Measurements from ENCODE around the gene KSR1.

Gene KSR1

DNA sequence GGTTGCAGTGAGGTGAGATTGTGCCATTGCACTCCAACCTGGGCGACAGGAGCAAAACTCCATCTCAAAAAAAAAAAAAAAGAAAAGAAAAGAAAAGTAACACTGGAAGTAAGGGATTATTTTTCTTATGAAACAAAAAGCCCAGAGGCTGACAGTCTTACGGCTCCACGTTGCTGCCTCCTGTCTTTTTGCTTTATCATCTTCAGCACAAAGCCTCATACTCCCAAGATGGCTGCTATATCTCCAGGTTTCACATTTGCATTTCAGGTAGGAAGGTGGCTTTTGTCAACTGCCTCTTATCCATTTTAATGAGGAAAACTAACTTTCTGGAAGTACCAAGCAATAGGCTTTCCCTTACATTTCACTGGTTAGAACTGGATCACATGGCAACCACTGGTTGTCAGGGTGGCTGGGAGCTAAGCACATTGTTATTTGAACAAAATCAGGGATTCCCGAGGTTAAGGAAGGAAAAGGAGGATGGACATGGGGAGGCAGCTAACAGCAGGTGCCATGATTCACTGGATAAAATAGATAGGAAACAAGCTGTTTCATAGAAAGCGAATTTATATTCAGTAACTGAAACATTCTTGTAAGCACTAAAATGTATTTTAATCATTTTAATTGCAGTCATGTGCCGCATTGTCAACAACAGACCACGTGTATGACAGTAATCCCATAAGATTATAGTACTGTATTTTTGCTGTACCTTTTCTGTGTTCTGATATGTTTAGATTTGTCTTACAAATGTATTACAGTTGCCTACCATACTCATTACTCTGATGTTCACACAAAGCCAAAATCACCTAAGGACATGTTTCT, 58.6 kb downstream of the KSR1 start:
- DNase-seq (ENCODE audit: low read depth) = no peak

DNA sequence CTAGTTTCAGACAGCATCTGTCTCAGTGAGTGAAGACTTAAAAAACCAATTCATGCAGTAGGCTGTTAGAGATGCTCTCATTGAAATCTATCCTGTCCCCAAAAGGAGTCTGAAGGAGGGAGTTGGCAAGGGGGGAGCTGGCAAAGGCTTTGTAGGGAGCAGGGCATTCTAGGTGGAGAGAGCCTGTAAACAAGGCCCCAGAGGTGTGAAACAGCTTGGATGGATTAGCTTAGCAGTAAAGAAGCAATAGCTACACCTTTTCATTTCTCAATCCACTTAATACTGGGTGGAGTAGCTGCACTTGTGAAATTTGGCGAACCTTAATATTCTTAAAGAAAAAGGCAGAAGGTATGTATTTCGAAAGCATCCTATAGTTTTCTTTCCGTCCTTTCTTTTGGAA, 61.8 kb downstream of the KSR1 start:
- no peak for DNase-seq (ENCODE audit: low read depth)

DNA sequence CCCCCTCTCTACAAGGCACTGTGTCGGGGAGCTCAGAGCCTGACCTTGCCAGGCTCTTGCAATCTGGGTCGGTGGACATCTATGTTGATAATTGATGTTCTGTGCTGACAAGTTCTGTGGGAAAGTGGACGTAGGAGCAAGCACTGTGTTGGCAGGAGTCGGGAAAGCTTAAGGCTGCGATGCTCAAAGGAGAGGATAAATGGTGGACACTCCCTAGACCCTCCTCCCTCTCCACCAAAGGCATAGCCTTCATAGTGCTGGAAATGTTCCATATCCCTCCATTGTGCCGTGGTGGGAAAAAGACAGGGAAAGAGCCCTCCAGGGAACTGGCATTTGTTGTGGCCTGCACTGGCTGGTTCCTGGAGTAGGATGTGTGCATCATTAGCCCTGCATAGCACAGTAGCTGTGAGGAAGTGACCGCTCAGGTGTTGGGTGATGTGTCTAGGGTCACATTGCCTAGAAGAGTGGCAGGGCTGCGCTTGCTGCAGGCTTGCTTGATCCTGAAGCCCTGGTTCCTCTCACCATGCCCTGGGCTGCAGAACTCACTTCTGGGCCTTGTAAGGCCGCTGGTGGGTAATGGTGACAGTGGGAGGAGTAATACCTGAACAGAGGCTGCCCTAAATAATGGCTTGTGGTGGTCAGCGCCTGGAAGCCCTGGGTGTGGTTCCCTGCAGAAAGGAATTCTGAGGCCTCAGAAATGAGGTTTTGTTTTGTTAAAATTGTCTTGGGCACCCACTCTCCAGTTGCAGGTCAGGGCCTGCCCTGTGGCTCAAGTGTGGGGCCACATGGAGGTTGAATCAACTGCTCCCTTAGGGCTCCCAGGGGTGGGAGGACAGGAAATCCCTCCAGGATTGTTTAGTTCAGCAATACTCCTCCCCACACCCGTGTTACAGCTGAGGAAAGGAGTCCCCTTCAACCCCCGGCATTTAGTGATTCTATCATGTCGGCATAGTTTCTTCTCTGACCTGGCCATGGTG, 62.6 kb downstream of the KSR1 start:
- DNase-seq (ENCODE audit: low read depth) = no peak

GRCh38 chr17:27519550-27519949, 63.3 kb downstream of the KSR1 start:
- no peak for DNase-seq (ENCODE audit: low read depth)

DNA sequence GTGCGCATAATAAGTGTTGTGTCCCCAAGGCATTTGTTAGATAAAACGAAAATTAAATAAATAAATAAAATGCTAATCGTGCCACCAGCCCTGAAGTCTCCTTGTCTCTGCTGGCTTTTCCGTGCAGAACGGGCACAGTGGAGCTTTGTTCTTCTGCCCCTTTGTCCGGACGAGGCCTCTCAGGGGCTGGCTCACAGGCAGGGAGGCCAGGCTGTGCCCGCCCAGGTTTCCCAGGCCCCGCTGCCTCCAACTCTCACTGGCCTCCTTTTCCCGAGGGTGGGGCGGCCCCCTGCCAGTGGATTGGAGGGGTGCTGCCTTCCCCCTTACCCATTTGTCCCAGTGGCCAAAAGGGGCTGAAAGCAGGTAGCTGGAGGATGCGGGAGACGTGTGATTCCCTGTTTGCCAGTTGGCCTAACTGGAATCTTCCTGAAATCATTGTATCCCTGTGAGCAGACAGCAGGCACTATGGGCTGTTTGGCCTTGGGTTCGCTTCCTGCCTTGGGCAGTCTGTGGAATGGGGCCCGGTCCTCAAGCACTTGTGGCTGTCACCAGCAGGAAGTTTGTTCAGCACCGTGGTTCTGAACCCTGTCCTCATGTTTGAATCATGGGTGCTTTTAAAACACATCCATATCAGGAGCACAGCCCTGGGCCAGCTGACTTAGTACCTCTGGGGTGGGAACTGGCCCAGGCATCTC, 64.4 kb downstream of the KSR1 start:
- no peak for DNase-seq (ENCODE audit: low read depth)

DNA sequence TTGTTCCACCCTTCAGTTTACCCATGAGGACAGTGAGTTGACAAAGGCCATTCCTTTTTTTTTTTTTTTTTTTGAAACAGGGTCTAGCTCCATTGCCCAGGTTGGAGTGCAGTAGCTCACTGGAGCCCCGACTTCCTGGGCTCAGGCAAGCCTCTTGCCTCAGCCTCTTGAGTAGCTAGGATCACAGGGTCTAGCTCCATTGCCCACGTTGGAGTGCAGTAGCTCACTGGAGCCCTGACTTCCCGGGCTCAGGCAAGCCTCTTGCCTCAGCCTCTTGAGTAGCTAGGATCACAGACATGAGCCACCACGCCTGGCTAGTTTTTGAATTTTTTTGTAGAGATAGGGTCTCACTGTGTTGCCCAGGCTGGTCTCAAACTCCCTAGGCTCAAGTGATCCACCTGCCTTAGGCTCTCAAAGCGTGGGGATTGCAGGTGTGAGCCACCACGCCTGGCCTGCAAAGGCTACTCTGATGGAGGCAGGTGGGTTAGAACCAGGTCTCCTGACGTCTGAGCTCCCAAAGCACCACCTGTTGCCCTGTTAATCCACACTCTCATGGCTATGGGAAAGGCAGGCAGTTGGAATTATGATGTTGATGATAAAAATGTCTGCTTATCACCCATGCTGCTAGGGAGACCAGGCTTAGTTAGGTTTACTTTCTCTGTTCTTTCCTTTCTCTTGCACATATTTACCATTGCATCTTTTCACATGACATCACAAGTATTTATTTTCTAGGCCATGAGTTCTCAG, 65.2 kb downstream of the KSR1 start:
- no peak for DNase-seq (ENCODE audit: low read depth)

GRCh38 chr17:27522028-27522635, 65.9 kb downstream of the KSR1 start:
- no peak for DNase-seq (ENCODE audit: low read depth)

DNA sequence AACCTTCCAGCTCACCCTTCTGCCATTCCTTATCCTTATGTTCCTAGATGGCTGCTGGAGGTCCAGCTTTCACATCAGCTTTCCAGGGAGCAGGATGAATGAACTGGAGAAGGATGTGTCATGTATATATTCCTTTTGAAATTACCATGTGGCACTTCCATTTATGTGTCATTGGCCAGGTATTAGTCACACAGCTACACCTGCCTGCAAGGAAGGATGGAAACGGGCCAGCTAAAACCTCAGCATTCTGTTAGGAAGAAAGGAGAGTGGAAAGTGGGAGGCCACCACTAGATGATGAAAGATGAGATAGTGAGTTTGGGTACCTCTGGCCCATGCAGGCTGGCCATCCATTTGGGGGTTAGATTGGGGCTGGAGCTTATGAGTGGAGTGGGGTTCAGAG, 67.5 kb downstream of the KSR1 start:
- no peak for DNase-seq (ENCODE audit: low read depth)

DNA sequence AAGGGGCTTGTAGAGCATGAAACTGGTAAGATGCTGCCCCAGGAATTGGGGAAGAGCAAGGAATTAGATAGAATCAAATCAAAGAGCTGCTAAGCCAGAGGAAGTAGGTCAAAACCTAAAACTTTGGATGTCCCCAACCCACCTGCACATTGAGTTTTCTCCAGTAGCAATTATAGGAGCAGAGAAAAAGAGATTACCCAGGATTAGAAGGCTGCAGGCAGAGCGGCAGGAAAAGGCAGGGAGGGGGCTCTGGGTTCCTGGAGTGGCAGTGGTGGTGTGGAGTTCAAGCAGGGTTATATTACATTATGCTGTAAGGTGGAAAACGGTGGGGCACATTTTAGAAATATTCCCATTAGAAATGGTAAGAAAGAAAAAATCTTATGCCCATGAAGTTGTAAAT, 68.3 kb downstream of the KSR1 start:
- DNase-seq (ENCODE audit: low read depth) = no peak

GRCh38 chr17:27525316-27525715, 69.1 kb downstream of the KSR1 start:
- DNase-seq (ENCODE audit: low read depth) = no peak

DNA sequence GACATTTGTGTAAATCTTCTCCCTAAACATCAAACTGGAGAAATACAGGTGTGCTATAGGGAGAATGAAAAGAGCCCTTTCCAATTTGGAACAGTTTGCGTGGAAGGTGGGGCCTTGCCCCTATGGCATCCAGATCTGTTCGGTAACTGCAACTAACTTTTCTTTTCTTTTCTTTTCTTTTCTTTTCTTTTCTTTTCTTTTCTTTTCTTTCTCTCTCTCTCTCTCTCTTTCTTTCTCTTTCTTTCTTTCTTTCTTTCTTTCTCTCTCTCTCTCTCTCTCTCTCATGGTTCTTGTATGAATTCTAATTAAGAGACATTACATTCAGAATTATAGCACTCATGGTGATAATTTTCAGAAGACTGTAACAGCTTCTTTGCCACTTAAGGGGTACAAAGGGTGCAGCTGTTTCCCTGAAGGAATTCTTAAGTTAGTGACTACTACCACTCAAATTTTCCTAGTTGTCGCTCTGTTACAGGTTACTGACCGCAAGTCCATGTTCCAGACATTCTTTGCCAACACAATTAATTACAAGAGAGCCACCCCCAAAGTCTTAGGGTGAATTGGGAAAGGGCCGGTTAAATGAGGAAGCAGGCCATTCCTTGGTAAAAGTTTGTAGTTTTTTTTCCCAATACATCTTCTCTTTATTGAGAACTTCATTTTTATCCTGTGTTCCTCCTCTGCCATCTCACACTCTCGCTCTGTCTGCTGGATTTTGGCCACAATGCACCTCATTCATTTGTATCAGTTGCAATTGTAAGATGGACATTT, 69.8 kb downstream of the KSR1 start:
- no peak for DNase-seq (ENCODE audit: low read depth)

DNA sequence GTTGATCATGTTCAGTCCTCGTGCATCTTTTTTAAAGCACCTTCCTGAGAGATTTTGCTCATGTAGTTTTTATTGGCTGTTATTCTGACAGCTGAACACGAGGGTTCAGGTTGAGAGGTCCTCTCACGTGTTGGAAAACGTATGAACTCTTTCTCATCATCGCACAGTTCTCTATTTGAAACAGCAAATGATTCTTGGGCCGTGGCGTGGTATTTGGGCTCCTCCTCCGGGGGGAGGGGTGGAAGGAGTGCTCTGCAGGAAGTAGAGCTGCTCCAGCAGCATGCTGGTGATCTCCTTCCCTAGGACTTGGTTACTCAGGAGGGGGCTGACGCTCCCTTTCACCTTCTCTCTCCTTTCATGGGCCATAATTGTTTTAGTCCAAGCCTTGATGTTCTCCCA, 70.4 kb downstream of the KSR1 start:
- no peak for DNase-seq (ENCODE audit: low read depth)

- DNase-seq (ENCODE audit: low read depth) = no peak
Measured at GRCh38 chr17:27529230-27529796, 73.1 kb downstream of the KSR1 start.

- no peak for DNase-seq (ENCODE audit: low read depth)
Measured at GRCh38 chr17:27530764-27531391, 74.6 kb downstream of the KSR1 start.

GRCh38 chr17:27531469-27531961, 75.3 kb downstream of the KSR1 start:
- DNase-seq (ENCODE audit: low read depth) = no peak

- peak; percentile 34 for DNase-seq (ENCODE audit: low read depth)
Measured at GRCh38 chr17:27532269-27533263, 76.3 kb downstream of the KSR1 start.

- DNase-seq (ENCODE audit: low read depth) = peak; percentile 47
Measured at GRCh38 chr17:27533874-27534815, 77.9 kb downstream of the KSR1 start.
